IPS-NIHi7 (cell line): ENCODE results near the gene IWS1.
A peak's percentile ranks its signal among the peaks of the same experiment; 100 is the strongest.
"Not testable (repeated sequence)": the region's sequence is repeated elsewhere in the genome, so short reads cannot be mapped to it uniquely, and the experiment has no call there.

Experiments used
- DNase-seq: peaks from one replicate; pipeline ENCODE4 v3.0.0; 2012; ENCODE audit warnings: mixed read lengths; ENCODE audit errors: extremely low spot score

The IWS1 gene

DNA sequence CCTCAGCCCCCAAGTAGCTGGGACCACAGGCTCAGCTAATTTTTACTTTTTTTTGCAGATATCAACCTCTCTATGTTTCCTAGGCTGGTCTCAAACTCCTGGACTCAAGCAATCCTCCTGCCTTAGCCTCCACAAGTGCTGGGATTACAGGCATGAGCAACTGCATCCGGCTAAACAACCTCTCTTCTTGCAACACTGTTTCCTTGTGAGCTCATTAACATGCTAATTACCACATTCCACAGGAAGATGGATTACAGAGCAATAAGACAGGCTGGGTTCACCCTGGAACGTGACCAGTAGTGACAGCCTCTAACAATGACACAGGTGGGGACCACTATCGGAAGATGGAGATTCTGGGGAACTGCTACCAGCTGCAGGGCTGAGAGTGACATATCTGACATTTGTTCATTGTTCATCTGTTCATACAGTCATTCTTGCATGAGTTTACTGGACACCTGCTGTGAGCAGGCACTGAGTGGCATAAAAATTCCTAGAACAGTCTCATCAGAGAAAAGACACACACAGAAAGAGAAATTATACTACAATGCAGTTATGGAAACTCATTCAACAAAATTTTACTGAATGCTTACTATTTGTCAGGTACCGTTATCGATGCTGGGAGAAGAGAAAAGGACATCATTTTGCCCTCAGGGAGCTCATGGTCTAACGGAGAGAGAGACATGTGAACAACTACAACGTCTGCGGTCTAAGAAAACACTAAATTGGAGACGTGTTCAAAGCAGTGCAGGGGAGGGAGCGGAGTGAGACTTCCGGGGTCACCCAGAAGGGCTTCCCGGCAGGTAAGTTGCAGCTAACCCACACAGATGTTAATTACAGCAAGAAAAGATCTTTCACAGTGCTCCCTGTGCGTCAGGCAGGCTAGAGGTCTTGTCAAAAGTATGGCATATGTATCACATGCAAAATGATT is 70.5 kb downstream of the IWS1 start:
- peak; percentile 44 for DNase-seq

DNA sequence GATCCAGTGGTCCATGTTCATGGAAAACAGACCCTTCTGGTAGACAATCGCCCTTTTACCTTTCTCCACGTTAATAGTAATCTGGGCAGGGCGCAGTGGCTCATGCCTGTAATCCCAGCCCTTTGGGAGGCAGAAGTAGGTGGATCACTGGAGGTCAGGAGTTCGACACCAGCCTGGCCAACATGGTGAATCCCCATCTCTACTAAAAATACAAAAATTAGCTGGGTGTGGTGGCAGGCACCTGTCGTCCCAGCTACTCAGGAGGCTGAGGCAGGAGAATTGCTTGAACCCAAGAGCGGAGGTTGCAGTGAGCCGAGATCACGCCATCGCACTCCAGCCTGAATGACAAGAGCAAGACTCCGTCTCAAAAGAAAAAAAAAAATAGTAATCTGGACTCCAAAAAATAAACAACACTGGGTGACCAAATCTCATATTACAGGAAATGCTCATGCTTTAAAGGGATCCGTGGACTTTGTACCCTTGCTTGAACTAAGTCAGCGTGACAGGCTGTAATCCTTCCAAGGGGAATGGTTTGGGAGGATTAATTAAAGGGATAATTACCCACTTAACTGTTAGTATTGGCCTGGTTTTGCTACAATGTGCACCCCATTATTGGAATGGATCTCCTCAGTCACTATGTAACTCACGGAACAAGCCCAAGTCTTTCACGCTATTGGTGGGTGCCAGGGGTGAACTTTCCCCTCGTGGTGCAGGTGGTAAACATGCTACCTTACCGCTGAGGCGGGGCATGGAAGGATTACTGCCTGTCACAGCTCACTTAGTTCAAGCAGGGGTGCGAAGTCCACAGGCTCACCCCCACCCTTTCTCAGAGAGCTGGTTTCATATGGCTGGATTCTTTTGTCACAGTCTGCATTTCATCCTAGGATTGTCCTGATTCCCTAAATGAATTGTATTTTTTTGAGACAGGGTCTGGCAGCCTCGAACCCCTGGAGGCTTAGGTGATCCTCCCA is 71.4 kb downstream of the IWS1 start:
- DNase-seq, result no peak

DNA sequence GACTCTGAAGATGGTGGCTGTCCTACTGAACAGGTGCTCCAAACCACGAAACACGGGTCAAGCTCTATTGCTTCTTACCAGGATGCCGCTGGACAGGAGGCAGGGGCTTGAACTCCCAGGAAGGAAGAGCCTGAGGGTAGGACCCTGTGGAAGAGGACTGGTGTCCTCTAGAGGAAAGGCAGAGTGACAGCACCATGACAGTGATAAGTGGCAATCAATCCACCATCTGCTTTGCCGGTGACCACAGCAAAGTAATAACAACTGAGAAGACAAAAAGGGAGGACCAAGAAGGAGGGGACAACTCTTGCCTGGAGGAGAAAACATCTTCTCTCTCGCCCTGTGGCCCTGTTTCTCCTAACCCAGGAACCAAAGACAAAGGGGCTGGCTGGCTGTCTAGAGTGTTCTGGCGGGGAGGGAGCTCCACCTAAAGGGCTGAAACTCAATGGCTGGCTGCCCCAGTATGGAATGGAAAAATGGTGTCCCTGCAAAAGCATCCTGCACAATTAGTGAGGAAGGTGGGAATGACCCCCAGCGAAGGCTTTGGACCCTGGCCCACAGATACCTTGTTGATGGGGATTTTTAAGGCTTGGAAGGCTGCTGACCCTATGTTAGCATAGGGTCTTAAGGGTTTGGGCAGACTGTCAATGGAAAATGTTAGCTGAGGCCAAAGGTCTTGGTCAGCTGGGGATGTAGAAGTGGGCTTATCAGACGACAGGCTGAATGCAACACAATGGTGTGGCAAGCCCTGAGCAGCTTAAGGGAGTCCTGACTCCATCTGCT is 72.7 kb downstream of the IWS1 start:
- peak; percentile 74 for DNase-seq

DNA sequence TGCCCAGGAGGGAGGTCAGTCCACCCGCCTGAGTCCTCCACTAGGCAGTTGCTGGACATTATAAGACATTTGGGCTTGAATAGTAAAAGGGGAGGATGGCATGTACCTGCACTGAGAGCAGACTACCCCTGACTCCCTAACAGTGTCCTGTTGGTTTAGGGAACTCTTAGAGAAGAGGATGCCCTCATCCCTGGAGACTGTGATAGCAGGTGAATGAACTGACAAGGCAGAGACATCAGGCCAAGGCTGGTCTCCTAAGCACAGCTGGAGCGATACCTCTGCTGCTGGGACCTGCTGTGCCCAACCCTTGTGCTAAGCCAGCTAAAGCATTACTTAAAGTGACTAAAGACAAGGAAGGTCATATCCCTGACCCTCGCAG is 73.3 kb downstream of the IWS1 start:
- no peak for DNase-seq

DNA sequence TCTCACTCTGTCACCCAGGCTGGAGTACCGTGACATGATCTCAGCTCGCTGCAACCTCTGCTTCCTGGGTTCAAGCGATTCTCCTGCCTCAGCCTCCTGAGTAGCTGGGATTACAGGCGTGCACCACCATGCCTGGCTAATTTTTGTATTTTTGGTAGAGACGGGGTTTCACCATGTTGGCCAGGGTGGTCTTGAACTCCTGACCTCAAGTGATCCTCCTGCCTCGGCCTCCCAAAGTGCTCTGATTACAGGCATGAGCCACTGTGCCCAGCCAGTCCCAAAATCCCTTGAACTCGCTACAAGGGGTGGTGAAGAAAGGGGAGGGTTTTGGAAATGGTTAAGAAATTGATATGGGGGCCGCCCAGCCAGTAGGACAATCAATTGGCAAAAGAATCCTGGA is 73.9 kb downstream of the IWS1 start:
- DNase-seq, result not testable (repeated sequence)

DNA sequence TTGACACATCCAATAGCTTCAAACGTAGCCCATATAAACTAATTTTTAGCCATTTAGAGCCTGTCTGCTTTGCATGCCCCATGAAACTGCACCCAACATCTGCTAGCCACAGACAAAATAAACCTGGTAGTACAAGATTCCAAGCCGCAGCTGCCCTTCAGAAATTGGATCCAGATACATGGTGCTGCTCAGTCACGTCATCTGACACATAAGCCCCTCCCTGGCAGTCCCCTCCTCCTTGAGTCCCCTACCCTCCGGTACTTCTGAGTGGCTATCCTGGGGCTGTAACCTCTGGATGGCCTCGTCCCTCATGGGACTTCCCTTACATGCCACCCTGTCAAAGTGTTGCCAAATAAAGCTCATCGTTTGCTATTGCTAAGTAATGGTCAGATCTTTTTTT is 74.3 kb downstream of the IWS1 start:
- DNase-seq, result no peak

DNA sequence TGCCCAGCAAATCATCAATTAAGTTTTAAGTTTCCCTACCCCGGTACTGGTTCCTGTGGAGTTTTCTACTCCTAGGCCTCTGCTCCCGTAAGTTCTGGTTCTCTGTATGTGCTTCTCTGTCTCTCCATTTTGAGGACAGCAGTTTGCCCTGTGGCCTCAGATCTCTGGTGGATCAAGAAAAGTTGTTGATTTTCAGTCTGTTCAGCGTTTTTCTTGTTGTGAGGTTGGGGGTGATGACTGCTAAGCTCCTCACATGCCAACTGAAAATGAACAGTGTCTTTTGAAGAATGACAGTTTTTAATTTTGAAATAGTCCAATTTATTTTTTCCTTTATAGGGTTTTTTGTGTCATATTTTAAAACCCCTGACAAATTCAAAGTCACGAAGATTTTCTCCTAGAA is 76.4 kb downstream of the IWS1 start:
- no peak for DNase-seq

DNA sequence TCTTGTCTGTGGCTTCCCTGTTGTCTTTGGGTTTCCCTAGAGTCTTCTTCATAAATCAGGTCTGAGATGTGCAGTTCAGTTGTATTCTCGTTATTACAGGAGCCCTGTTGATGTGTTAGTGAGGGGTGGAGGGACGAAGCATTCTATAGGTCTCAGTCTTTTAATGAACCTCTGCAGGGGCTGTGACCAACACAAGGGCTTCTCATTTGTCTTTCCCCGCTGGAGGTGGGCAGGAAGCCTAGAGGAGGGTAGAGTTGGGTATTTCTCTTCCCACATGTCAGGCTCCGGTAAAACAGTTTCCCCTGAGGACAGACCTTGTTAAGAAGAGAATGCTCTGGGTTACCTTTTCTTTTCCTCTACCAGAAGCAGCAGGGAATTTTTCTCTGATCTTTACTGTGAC is 76.9 kb downstream of the IWS1 start:
- no peak for DNase-seq

DNA sequence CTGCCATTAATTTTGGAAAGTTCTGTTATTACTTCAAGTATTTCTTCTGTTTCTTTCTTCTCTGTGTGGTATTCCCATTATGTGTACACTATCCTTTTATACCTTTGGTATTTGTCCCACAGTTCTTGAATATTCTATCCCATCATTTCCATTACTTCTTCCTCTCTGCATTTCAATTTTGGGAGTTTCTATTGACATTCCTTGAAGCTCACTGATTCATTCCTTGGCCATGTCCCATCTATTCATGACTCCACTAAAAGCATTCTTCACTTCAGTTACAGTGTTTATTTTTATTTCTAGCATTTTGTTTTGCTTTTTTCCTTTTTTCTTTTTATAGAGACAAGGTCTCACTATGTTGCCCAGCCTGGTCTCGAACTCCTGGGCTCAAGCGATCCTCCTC is 77.8 kb downstream of the IWS1 start:
- DNase-seq, result no peak

DNA sequence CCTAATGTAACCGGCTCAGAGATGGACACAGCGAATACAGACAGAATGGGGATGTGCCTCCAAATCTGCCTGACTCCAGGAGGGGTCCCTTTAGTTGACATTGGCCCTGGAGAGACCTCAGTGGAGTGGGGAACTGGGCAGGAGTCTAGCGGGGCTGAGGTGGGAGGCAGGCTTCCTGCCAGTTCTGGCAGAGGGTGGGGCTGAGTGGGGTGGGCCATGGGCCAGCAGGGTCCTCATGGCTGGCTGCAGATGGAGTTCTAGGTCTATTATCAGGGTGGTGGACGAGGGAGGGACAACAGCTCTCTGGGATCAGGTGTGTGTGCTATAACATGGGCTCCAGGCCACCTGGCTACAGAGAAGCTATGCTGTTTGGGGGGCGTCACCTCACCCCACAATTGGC is 86.9 kb downstream of the IWS1 start:
- no peak for DNase-seq

DNA sequence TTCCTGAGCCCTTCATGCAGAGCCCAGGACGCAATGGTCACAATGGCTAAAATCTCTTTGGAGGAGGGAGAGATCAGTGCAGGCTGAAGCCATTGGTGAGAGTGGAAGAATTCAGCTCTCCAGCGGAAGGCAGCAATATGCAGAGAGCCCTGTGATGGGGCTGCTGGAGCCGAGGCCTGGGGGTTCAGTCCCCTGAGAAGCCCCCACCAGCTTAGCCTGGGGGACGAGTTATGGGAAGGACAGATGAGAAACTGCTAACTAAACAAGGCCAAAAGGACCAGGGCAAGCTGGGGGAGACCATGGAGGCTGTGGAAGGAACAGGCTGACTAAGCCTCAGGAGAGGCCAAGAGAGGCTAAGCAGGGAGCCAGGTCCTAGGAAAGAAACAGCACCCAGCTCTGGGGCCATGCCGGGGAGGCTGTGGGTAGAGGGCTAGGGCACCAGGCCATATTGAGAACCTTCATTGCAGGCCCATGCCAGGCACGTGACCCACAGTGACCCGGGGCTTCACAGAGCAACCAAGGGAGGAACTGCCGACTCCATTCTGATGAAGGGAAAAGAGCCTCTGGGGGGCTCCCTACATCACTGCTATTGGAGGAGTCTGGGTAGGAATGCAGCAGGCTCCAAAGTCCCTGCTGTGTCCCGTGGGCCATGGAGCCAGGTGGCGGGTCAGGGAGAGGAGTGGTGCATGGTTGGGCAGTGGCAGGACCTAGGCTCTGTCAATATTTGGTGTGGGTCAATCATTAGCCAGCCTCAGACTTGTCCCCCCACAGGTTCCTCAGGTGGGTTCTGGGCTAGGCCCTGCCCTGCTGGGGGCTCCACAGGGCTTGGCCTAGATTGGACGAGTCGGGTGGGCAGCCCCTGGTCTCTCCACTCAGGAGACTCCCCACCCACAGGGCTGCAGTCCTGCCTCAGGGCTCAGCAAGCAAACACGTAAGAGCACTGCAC is 88.2 kb downstream of the IWS1 start:
- DNase-seq, result no peak

DNA sequence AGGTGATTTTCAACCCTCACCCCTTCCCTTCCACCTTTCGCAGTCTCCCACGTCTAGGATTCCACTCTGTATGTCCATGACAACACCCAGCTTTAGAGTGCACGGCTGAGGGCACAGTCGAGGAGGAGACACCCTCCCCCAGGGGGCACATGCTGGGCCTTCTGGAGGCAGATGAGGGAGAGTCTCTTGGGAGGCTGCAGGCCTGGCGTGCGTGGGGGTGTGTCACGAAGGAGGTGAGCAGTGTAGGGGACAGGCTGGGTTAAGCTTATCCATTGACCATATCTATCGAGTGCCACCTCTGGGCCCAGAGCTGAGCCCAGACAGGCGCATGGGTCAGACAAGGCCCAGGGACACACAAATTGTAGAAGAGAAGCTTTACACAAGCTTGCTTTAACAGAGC is 89.2 kb downstream of the IWS1 start:
- no peak for DNase-seq

DNA sequence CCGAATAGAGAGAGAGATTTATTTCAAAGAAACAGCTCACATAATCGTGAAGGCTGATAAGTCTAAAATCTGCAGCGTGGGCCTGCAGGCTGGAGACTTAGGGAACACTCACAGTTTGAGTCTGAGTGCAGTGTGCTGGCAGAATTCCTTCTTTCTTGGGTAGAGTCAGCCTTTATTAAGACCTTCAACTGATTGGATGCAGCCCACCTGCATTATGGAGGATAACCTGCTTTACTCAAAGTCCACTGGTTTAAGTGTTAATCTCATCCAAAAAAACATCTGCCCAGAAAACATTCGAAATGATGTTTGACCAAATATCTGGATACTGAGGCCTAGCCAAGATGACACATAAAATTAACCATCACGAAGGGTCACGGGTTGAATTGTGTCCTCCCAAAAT is 91.8 kb downstream of the IWS1 start:
- DNase-seq, result no peak

DNA sequence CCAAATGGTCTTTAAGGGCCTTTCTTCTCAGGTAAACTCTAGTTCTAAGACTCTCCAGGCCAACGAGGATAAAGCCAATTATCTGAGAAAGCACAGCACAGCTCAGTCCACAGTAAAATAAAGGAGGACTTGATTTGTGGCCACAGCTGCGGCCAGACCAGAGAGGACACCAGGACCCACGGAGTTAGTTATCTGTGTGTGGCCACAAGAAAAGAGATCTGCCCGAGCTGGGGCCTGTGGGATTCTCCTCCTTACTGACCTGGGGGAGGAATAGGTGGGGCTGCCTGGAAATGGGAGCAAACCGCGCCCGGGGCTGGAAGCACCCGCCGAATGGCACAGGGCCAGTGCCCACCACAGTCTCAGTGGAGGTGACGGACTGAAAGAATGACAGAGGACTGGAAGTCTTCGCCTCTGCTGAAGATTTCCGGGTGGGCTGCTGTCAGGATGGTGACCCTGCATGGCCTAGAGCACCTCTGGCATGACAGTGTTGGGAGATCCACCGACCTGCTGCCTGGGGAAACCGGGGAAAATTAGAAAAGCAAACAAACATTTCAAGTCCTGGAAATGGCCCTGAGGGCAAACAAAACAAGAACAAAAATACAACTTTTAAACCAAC is 94.8 kb downstream of the IWS1 start:
- no peak for DNase-seq
